Measurements from ENCODE around the gene TRIM59.
A peak's percentile ranks its signal among the peaks of the same experiment; 100 is the strongest.
"Not testable (repeated sequence)": the region's sequence is repeated elsewhere in the genome, so short reads cannot be mapped to it uniquely, and the experiment has no call there.

The TRIM59 gene

DNA sequence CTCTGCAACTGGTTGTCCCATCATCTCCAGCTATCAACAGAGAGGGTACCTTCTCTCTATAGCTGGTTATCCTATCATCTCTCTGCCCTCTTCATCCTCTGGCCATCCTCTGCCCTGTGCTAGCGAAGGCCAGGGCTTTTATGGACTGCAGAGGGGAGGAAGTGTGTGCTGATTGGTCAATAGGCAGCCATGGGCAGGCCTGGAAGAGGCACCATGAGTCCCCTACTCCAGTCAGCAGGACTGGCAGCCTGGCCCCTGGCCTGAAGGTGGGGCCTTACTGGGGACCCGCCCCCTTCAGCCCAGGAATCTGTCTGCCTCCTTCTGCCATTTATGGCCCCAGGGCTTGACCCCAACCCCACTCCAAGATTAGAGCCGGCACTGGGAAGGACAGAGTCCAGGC, 10.4 kb upstream of the TRIM59 start:
- Histone ChIP-seq H3K4me3 (ENCODE audit: low read depth in 1 of 5, low read length in 5 of 5) (no peak overlapping the region), H3K4me1 (ENCODE audit: control insufficient read depth in 5 of 5, insufficient read depth in 5 of 5, low read length in 5 of 5) (no peaks in the 10 kb centered on the region), H3K9me3 (ENCODE audit: control insufficient read depth in 5 of 5, low read length in 5 of 5) (no peaks in the 10 kb centered on the region), H3K27me3 (ENCODE audit: control insufficient read depth in 5 of 5, insufficient read depth in 4 of 5, low read length in 5 of 5) (peaks cover 0 to 4% (median 0%) of the 10 kb centered on the region in 5 donors), H3K9ac (ENCODE audit: low read length in 5 of 5) (no peak overlapping the region), H3K36me3 (ENCODE audit: control insufficient read depth in 5 of 5, insufficient read depth in 5 of 5, low read length in 5 of 5) (no peaks in the 10 kb centered on the region), H3K27ac (ENCODE audit: low read depth, low read length) (no peak overlapping the region)

- Histone ChIP-seq H3K4me3 (ENCODE audit: low read depth in 1 of 5, low read length in 5 of 5) (no peak overlapping the region), H3K27me3 (ENCODE audit: control insufficient read depth in 5 of 5, insufficient read depth in 4 of 5, low read length in 5 of 5) (peaks cover 0 to 4% (median 0%) of the 10 kb centered on the region in 5 donors), H3K27ac (ENCODE audit: low read depth, low read length) (no peak overlapping the region)
These were observed 9.9 kb upstream of the TRIM59 start for GRCh38 chr3:160459450-160459970.

DNA sequence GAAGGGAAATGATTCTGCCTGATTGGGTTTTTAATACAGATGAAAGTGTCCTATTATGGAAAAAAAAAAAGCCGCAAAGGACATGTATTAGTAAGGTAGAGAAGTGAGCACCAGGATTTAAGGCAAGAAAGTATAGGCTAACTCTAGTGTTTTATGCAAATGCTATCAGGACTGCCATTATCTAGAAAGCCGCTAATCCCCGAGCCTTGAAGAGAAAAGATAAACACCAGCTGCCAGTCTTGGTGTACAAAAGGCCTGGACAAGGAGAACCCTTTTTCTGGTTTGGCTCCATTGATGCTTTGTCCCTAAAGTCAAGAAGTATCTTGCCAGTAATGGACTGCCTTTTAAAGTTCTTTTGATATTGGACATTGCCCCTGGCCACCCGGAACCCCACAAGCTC, 8.6 kb upstream of the TRIM59 start:
- H3K36me3 ChIP-seq (ENCODE audit: control insufficient read depth in 5 of 5, insufficient read depth in 5 of 5, low read length in 5 of 5) = no peaks in the 10 kb centered on the region
- no peak overlapping the region for H3K27ac ChIP-seq (ENCODE audit: low read depth, low read length)
- H3K9ac ChIP-seq (ENCODE audit: low read length in 5 of 5) = no peak overlapping the region
- H3K4me3 ChIP-seq (ENCODE audit: low read depth in 1 of 5, low read length in 5 of 5) = no peak overlapping the region
- no peaks in the 10 kb centered on the region for H3K9me3 ChIP-seq (ENCODE audit: control insufficient read depth in 5 of 5, low read length in 5 of 5)
- H3K4me1 ChIP-seq (ENCODE audit: control insufficient read depth in 5 of 5, insufficient read depth in 5 of 5, low read length in 5 of 5) = no peaks in the 10 kb centered on the region
- H3K27me3 ChIP-seq (ENCODE audit: control insufficient read depth in 5 of 5, insufficient read depth in 4 of 5, low read length in 5 of 5) = peaks cover 0 to 4% (median 0%) of the 10 kb centered on the region in 5 donors

More at GRCh38 chr3:160459450-160459970, 9.9 kb upstream of the TRIM59 start:
- Histone ChIP-seq H3K9me3 (ENCODE audit: control insufficient read depth in 5 of 5, low read length in 5 of 5) (no peaks in the 10 kb centered on the region), H3K9ac (ENCODE audit: low read length in 5 of 5) (no peak overlapping the region), H3K36me3 (ENCODE audit: control insufficient read depth in 5 of 5, insufficient read depth in 5 of 5, low read length in 5 of 5) (no peaks in the 10 kb centered on the region), H3K4me1 (ENCODE audit: control insufficient read depth in 5 of 5, insufficient read depth in 5 of 5, low read length in 5 of 5) (no peaks in the 10 kb centered on the region)

DNA sequence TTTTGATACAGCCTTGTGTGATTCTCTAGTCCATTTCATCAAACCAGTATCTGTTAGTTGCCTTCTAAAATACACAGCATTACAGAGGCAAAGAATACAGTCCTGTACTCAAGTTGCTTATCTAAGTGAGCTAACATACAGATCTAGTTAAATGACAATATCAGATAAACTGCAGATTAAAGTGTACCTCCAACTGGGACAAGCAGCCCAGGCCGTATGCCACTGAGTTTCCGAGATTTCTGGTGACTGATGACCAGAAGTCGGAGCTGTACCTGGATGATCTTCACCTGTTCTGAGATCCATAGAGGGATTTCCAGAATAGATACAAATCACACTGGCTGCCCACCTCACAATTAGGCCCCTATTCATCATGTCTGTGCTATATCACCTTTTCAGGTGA, 6.3 kb upstream of the TRIM59 start:
- Histone ChIP-seq H3K27ac (ENCODE audit: low read depth, low read length) (no peak overlapping the region), H3K36me3 (ENCODE audit: control insufficient read depth in 5 of 5, insufficient read depth in 5 of 5, low read length in 5 of 5) (no peaks in the 10 kb centered on the region), H3K9me3 (ENCODE audit: control insufficient read depth in 5 of 5, low read length in 5 of 5) (no peaks in the 10 kb centered on the region), H3K27me3 (ENCODE audit: control insufficient read depth in 5 of 5, insufficient read depth in 4 of 5, low read length in 5 of 5) (peaks cover 0 to 3% (median 0%) of the 10 kb centered on the region in 5 donors), H3K4me1 (ENCODE audit: control insufficient read depth in 5 of 5, insufficient read depth in 5 of 5, low read length in 5 of 5) (no peaks in the 10 kb centered on the region), H3K9ac (ENCODE audit: low read length in 5 of 5) (no peak overlapping the region), H3K4me3 (ENCODE audit: low read depth in 1 of 5, low read length in 5 of 5) (no peak overlapping the region)

- Histone ChIP-seq H3K9me3 (ENCODE audit: control insufficient read depth in 5 of 5, low read length in 5 of 5) (peaks cover 0 to under 1% (median 0%) of the 10 kb centered on the region in 5 donors), H3K27ac (ENCODE audit: low read depth, low read length) (no peak overlapping the region), H3K4me1 (ENCODE audit: control insufficient read depth in 5 of 5, insufficient read depth in 5 of 5, low read length in 5 of 5) (peaks cover 0 to 4% (median 3%) of the 10 kb centered on the region in 5 donors), H3K4me3 (ENCODE audit: low read depth in 1 of 5, low read length in 5 of 5) (no peak overlapping the region), H3K27me3 (ENCODE audit: control insufficient read depth in 5 of 5, insufficient read depth in 4 of 5, low read length in 5 of 5) (peaks cover 0 to 7% (median 2%) of the 10 kb centered on the region in 5 donors), H3K9ac (ENCODE audit: low read length in 5 of 5) (no peak overlapping the region), H3K36me3 (ENCODE audit: control insufficient read depth in 5 of 5, insufficient read depth in 5 of 5, low read length in 5 of 5) (no peaks in the 10 kb centered on the region)
These were observed 5.4 kb upstream of the TRIM59 start for GRCh38 chr3:160454995-160455394.

DNA sequence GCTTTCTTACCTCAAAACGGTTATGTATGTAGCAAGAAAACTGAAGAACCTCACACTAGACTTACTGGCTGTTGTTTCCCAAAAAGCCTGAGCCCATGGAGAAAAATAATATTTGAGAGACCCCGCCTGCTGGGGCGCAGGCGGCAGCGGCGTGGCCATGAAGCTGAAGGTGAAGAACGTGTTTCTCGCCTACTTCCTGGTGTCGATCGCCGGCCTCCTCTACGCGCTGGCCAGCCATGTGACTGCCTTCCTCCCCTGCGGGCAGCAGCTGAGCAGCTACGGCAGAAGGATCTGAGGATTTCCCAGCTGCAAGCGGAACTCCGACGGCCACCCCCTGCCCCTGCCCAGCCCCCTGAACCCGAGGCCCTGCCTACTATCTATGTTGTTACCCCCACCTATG, 2.7 kb upstream of the TRIM59 start:
- not testable (repeated sequence) for H3K27ac ChIP-seq (ENCODE audit: low read depth, low read length); H3K9me3 ChIP-seq (ENCODE audit: control insufficient read depth in 5 of 5, low read length in 5 of 5); H3K4me3 ChIP-seq (ENCODE audit: low read depth in 1 of 5, low read length in 5 of 5); H3K9ac ChIP-seq (ENCODE audit: low read length in 5 of 5); H3K36me3 ChIP-seq (ENCODE audit: control insufficient read depth in 5 of 5, insufficient read depth in 5 of 5, low read length in 5 of 5)
- Histone ChIP-seq H3K27me3 (ENCODE audit: control insufficient read depth in 5 of 5, insufficient read depth in 4 of 5, low read length in 5 of 5) (peaks cover 6 to 19% (median 14%) of the 10 kb centered on the region in 5 donors), H3K4me1 (ENCODE audit: control insufficient read depth in 5 of 5, insufficient read depth in 5 of 5, low read length in 5 of 5) (peaks cover 0 to 16% (median 13%) of the 10 kb centered on the region in 5 donors)

DNA sequence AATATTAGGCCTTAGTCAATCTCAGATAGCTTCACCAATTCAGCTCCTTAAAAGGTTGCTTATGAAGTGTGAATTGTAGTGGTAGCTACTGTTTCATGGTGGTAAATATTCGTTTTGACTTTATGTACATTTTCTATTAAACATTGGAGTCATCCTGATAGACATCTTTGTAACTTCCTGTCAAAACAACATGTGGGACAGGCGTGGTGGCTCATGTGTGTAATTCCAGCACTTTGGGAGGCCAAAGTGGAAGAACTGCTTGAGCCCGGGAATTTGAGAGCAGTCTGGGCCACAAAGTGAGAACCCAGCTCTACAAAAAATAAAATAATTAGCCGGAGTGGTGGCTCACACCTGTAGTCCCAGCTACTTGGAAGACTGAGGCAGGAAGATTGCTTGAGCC, 2.0 kb upstream of the TRIM59 start:
- no peak overlapping the region for H3K9ac ChIP-seq (ENCODE audit: low read length in 5 of 5)
- H3K4me3 ChIP-seq (ENCODE audit: low read depth in 1 of 5, low read length in 5 of 5) = no peak overlapping the region
- peaks cover 6 to 19% (median 14%) of the 10 kb centered on the region in 5 donors for H3K27me3 ChIP-seq (ENCODE audit: control insufficient read depth in 5 of 5, insufficient read depth in 4 of 5, low read length in 5 of 5)
- H3K9me3 ChIP-seq (ENCODE audit: control insufficient read depth in 5 of 5, low read length in 5 of 5) = peaks cover 0 to 7% (median 0%) of the 10 kb centered on the region in 5 donors
- H3K4me1 ChIP-seq (ENCODE audit: control insufficient read depth in 5 of 5, insufficient read depth in 5 of 5, low read length in 5 of 5) = peaks cover 0 to 16% (median 13%) of the 10 kb centered on the region in 5 donors
- H3K36me3 ChIP-seq (ENCODE audit: control insufficient read depth in 5 of 5, insufficient read depth in 5 of 5, low read length in 5 of 5) = no peaks in the 10 kb centered on the region
- H3K27ac ChIP-seq (ENCODE audit: low read depth, low read length) = no peak overlapping the region

- Histone ChIP-seq H3K9ac (ENCODE audit: low read length in 5 of 5) (no peak overlapping the region), H3K4me3 (ENCODE audit: low read depth in 1 of 5, low read length in 5 of 5) (no peak overlapping the region), H3K4me1 (ENCODE audit: control insufficient read depth in 5 of 5, insufficient read depth in 5 of 5, low read length in 5 of 5) (peaks cover 0 to 16% (median 13%) of the 10 kb centered on the region in 5 donors), H3K36me3 (ENCODE audit: control insufficient read depth in 5 of 5, insufficient read depth in 5 of 5, low read length in 5 of 5) (no peaks in the 10 kb centered on the region), H3K27ac (ENCODE audit: low read depth, low read length) (no peak overlapping the region), H3K9me3 (ENCODE audit: control insufficient read depth in 5 of 5, low read length in 5 of 5) (peaks cover 0 to 7% (median 0%) of the 10 kb centered on the region in 5 donors), H3K27me3 (ENCODE audit: control insufficient read depth in 5 of 5, insufficient read depth in 4 of 5, low read length in 5 of 5) (peaks cover 6 to 19% (median 14%) of the 10 kb centered on the region in 5 donors)
These were observed 1.3 kb upstream of the TRIM59 start for GRCh38 chr3:160450846-160451245.

DNA sequence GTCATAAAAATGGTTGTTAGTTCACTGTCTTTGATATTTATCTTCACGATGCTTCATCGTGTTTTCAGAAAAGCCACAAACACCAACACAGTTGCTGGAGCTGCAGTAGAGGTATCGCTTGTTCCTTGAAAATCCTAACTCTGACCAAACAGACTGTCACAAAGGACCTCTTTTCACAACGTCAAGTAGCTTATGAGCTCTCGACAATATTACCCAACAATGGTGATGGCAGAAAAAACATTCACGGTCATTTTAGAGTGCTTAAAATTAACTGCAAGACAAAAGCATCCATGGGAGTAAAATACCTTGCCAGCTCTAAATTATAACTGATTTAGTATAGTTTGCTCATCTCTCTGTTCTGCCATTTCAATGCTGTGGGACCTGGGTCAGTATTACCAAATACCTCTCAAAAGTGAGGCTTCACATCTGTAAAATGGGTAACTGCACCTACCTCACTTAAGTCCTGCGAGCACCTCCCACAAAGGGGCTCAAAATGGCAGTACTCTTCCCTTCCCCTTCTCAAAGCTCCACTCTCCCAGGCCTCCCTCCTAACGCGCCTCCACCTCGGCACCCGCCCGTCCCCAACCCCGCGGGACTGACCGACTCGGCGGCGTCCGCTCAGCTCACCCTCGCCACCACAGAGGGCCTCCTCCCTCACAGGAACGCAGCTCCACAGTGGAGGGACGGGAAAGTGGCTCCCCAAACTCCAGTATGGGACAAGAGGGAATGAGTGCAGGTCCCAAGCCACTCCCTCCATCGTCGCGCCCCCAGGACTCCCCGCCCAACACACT, 546 bp downstream of the TRIM59 start:
- H3K36me3 ChIP-seq (ENCODE audit: control insufficient read depth in 5 of 5, insufficient read depth in 5 of 5, low read length in 5 of 5) = no peaks in the 10 kb centered on the region
- no peak overlapping the region for H3K27ac ChIP-seq (ENCODE audit: low read depth, low read length)
- H3K4me1 ChIP-seq (ENCODE audit: control insufficient read depth in 5 of 5, insufficient read depth in 5 of 5, low read length in 5 of 5) = peaks cover 0 to 16% (median 13%) of the 10 kb centered on the region in 5 donors
- peak overlapping the region in 1 of 5 donors; percentile 6 for H3K9ac ChIP-seq (ENCODE audit: low read length in 5 of 5)
- H3K4me3 ChIP-seq (ENCODE audit: low read depth in 1 of 5, low read length in 5 of 5) = peak overlapping the region; percentile 49 to 77 (median 66)
- peaks cover 6 to 19% (median 14%) of the 10 kb centered on the region in 5 donors for H3K27me3 ChIP-seq (ENCODE audit: control insufficient read depth in 5 of 5, insufficient read depth in 4 of 5, low read length in 5 of 5)
- peaks cover 0 to 7% (median 0%) of the 10 kb centered on the region in 5 donors for H3K9me3 ChIP-seq (ENCODE audit: control insufficient read depth in 5 of 5, low read length in 5 of 5)

DNA sequence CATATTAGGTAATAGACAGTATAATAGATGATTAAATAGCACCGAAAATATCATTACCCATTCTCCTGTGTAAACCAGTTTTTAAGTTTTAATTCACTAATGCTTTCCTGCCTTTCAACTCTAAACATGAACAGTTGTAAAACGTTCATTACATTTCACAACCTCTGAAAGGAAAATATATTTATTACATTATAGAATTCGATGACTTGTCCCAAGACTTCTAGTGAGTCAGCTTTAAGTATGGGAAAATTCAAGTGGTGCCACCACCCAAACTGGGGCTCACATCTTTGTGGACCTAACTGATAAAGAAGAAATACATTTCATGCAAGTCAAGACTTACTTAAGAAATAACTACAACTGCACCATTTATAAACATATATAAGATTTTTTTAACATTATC, 2.0 kb downstream of the TRIM59 start:
- Histone ChIP-seq H3K27ac (ENCODE audit: low read depth, low read length) (no peak overlapping the region), H3K4me3 (ENCODE audit: low read depth in 1 of 5, low read length in 5 of 5) (no peak overlapping the region), H3K27me3 (ENCODE audit: control insufficient read depth in 5 of 5, insufficient read depth in 4 of 5, low read length in 5 of 5) (peaks cover 6 to 19% (median 14%) of the 10 kb centered on the region in 5 donors), H3K9ac (ENCODE audit: low read length in 5 of 5) (no peak overlapping the region), H3K9me3 (ENCODE audit: control insufficient read depth in 5 of 5, low read length in 5 of 5) (peaks cover 0 to 7% (median 0%) of the 10 kb centered on the region in 5 donors), H3K4me1 (ENCODE audit: control insufficient read depth in 5 of 5, insufficient read depth in 5 of 5, low read length in 5 of 5) (peaks cover 0 to 16% (median 13%) of the 10 kb centered on the region in 5 donors), H3K36me3 (ENCODE audit: control insufficient read depth in 5 of 5, insufficient read depth in 5 of 5, low read length in 5 of 5) (no peaks in the 10 kb centered on the region)

Measured in subcutaneous abdominal adipose tissue (tissue), 5 donors.